ENCODE measurements around the gene MSH5.
A peak's percentile ranks its signal among the peaks of the same experiment; 100 is the strongest.

Gene MSH5

DNA sequence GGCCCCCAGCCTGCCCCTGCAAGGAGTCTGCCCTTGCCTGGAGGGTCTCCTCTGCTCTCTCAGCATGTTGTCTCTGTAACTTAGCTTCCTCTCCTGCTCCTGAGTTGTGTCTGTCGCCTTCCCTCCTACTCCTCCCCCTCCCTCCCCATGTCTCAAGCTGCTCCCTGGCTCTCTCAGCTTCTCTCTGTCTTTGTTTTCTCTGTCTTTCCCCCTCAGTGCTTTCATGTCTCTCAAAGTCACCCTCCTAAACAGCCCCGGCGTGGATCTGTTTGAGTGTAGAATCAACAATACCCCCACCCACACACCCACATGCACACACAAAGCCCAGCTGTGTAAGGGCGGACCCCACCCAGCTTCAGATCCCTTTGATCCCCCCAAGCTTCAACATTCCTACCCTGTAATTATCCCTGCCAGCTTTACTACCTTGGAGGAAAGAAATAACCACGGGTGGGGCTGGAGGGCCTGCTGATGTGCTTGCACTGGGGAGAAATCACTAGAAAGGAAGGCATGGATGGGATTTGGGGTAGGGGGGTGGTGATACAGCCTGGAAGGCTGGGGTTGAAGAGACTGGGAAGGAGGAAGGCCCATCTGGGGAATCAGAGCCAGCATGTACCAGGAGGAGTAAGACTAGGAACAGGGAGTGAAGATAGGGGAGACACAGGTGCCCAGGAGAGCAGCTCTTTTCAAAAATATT lies 25.7 kb upstream of the MSH5 start:
- no peak for DNase-seq

DNA sequence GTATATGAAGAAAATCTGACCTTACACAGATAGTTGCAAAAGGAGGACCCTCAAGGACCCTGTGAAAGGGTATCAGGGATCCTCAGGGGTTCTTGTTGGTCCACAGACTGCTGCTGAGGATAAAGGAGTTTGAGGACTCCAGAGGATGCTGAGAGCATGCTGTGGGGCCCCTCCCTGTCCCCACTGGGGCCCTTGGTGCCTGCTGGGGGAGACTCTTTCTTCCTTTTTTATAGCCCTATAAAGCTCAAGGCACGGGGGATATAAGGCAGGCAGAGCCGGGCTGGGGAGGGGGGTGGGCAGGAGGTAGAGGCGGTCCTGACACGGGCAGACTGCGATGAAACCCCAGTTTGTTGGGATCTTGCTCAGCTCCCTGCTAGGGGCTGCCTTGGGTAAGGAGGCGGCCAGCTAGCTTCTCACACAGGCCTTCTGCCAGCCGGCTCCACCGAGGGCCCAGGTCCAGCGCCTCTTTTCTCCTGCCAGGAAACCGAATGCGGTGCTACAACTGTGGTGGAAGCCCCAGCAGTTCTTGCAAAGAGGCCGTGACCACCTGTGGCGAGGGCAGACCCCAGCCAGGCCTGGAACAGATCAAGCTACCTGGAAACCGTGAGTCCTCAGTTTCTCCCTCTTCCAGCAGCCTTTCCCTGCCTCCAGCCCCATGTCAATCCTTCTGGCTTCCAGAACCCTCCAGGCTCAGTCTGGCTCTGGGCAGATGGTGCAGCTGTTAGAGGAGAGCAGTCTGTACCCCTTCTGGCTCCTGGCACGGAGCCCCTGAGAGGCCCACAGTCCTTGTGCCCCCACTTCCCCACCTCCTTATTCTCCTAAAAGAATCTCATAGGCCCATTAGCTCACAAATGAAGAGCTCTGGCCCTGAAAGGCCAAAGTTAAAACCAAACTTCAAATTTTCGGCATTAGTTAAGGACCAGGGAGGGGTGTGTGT lies 24.5 kb upstream of the MSH5 start, which contains the start of gene LY6G6D:
TSS of gene LY6G6D (plus strand) at position 327 of the 937 bp plus-strand sequence. CDS start at position 335, 8 bp downstream.
- DNase-seq: no peak

DNA sequence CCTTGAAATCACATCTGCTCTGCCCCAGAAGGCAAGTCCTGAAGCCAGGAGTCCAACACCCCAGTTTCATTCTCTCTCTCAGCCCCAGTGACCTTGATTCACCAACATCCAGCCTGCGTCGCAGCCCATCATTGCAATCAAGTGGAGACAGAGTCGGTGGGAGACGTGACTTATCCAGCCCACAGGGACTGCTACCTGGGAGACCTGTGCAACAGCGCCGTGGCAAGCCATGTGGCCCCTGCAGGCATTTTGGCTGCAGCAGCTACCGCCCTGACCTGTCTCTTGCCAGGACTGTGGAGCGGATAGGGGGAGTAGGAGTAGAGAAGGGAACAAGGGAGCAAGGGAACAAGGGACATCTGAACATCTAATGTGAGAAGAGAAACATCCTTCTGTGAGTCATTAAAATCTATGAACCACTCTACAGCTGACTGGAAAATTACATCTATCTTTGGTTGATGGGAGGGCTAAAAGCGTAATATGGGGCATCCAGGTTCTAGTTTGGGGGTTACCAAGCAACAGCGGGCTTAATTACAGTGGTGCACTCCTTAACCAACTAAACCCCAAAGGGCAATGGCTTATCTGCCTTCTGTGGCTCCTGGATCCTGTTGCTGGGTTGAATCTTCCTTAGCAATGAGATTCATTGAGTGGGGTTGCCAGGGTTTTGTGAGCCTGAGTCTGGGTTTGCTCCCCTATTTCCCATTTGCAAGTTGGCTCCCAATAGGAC lies 22.1 kb upstream of the MSH5 start:
- DNase-seq: no peak

DNA sequence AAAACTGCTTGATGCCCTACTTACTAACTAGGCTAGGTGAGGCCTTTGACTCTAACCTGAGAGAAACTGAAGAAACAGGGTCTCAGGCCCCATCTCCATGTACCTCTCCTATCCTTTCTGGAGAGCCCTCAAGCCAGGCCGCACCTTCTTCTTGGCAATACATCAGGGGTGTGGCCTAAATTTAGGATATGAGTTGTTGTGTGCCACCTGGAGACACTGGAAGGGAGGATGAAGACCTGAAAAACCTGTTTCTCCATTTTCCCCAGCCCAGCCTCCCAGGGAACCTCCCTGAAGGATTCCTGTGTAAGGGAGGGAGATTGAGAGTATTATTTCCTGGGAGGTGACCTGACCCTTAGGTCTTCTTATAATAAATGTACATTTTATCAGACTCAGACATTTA lies 21.5 kb upstream of the MSH5 start:
- DNase-seq: no peak

DNA sequence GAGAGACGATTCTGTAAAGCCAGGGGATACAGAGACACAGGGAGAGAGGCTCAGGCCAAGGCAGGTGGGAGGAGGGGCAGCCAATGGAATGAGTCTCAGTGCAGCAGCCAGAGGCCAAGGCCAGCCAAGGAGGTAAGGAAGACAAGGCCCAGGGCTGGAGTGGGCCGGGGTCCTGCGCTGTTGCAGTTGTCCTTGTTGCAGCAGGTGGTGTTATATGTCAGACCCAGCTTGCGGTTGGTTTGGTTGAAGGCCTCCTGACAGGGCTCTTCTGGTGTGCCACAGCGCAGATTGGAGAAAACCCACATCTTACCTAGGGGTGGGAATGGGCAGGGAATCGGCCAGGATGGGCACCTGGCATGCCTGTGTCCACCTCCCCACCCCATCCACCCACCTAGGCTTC lies 20.8 kb upstream of the MSH5 start:
- no peak for DNase-seq

DNA sequence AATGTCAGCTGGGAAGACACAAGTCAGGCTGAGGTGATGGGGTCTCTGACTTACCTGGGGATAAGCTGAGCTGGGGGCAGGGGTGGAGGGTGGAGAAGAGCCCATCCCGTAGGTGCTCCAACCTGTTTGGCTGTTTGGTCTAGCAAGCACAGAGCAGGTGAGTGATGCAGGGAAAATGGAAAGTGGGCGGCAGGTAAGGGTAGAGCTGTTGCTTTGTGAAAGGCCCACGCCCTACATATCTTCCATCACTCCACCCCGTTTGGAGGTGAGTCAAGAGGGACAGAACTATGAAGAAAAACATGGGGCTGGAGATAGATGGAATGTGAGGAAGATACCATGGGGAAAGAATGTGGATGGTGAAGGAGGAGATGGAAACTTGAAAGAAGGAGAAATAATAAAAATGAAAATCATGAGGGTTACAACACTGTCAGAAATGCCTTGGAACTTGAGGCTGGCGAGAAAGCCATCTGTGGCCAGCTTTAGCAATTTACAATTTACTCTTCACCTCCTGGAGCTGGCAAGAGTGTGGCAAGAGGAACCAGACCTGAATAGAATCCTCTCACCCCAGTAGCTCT lies 19.5 kb upstream of the MSH5 start:
- DNase-seq: no peak

DNA sequence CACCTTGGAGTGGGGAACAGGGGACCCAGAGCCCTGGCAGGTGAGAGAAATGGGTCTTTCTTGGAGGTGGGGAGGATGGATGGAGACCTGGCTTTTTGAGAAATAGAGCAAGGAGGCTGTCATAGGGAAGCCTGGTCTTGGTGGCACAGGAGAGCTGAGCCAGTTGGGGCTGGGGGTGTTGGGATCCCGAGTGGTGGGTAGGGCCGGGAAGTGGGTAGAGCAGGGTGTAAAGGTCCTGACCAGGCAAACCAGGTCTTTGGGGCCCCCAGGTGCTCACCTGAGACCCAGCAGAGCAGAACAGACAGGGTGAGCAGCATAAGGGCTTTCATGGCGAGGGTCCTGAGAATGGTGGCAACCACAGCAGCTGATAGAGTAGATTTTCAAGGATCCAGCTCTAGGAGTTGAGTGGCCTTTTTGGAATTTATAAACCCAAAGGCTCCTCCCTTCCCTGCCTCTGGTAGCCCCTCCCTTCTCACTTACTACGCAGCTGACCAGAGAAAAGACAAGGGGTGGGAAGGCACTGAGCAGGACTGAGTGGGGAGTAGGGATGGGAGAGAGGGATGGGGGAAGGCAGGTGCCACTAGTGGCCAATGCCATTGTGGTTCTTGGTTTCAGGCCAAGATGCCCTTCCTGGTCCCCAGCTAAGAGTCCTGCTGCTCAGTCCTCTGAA lies 18.3 kb upstream of the MSH5 start, which contains the start of gene LY6G6C:
TSS of gene LY6G6C (minus strand) at position 396 of the 670 bp plus-strand sequence. CDS start at position 329, 67 bp downstream.
- DNase-seq: no peak

DNA sequence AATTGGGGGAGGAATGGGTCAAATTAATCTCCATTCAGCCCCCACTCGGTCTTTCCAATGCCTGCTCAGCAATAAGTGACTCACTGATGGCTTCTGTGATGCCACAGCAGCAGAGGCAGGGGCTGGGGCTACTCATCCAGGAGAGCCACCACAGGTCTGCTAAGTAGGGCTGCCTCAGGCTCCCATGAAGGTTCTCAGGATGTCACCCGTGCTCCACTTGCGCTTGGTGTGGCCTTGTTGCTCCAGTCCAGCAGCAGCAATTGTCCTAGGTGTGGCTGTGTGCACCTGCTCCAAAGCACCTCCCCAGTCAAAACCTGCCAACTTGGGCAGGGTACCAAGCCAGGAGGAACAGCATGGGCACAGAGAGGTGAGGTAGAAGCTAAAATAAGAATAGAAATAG lies 17.6 kb upstream of the MSH5 start:
- DNase-seq: no peak

DNA sequence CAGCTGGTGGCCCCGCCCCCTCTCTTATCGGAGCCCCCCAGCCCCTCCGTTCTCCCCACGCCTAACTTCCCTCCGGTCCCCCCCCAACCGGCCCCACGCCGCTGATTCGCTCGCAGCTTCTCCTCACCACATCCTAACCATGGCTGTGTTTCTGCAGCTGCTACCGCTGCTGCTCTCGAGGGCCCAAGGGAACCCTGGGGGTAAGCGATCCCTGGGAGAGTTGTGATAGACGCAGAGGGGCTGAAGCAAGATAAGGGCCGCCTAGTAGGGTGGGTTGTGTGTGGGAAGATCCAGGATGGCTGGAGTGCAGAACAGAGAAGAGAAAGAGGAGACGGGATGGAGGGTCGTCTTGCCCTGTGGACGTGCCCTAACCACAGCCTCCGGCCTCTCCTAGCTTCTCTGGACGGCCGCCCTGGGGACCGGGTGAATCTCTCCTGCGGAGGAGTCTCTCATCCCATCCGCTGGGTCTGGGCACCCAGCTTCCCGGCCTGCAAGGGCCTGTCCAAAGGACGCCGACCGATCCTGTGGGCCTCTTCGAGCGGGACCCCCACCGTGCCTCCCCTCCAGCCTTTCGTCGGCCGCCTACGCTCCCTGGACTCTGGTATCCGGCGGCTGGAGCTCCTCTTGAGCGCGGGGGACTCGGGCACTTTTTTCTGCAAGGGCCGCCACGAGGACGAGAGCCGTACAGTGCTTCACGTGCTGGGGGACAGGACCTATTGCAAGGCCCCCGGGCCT lies 16.4 kb upstream of the MSH5 start, which contains the start of gene MPIG6B:
TSS of gene MPIG6B (plus strand) at position 129 of the 735 bp plus-strand sequence. CDS start at position 140, 11 bp downstream.
- DNase-seq: no peak

DNA sequence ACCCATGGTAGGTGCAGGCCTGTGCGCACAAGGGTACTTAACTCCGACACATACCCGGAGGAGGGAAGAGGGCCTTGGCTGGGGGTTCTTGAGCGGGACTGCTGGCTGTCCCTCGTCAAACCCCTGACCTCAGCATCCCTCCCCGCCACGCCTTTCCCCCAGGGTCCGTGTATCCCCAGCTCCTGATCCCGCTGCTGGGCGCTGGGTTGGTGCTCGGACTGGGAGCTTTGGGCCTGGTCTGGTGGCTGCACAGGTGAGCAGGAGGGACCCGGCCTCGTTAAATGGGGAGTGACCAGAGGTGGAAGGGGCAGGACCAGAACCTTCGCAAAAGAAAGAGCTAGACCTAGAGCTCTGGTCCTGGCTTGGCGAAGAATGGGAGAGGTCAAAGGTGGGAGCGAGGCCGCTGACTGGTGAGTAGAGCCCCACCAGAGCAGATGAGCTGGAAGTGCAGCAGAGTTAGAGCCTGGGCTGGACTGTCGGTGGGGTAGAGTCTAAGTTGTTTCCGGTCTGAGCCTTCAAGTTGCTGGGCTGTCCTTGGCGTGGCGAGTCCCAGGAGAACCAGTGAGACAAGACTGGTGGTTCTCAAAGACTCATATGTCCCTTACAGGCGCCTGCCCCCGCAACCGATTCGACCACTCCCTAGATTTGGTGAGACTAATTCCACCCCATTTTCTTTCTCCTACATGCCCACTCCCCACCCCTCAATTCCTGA lies 15.7 kb upstream of the MSH5 start:
- DNase-seq: no peak

DNA sequence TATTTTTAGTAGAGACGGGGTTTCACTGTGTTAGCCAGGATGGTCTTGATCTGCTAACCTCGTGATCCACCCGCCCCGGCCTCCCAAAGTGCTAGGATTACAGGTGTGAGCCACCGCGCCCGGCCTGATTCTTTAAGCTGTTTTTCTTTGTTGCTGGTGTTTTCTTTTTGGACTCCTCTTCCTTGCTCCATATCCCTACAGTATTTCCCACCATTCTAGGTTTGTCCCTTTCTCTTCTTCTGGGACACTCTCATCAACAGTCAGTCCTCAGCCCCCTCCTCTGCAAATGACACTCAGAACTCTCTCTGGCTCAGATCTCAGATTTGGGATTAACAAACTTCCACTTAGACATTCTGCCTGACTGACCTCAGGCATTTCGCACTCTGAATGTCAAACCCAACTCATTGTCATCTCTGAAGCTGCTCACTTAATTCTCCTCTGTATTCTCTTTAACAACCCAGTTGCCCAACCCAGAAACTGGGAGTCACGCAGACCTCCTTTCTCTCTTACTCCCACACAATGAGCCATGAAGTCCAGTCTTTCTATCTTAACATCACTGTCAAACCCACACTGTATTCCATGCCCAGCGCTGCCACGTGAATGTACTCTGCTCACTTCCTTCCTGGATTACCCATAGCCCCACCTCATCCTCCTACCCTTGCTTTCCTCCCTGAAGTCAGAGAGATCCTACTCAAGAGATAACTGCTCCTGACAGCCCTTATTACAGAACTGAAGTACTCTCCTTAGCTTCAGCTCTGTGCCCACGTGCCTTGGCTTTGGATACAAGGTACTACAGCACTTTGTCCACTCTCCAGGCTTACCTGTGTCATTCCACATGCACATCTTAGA lies 14.1 kb upstream of the MSH5 start:
- peak; percentile 95 for DNase-seq

DNA sequence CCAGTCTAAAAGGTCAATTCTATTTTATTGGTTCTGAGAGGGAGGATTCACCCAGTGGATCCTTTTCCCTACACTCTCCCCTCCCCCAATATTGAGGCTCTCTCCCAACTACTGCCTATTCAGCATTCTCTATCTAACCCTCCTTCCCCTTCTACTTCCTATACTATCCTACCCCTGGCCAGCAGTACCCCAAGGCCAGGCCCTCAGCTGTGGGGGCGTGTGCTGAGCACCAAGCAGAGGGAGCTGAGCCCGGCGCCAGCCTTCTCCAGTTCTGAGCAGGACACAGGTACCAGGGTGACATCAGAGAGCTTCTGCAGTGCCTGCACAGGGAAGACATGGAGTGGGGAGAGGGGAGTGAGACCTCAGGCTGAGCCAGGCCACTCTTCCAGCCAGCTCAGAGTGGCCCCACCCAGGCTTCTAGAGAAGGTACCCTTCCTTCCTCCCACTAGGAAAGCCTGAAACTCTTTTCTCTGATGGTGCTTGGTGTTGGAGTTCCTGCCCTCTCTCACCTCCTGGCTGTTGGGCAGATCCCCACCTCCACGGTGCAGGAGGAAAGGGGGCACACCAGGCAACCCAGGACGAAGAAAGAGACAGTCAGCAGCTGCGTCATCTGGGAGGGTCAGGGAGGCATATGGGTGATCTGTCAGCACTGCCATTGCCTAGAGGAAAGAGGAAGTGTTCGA lies 12.6 kb upstream of the MSH5 start:
- DNase-seq: peak; percentile 93

DNA sequence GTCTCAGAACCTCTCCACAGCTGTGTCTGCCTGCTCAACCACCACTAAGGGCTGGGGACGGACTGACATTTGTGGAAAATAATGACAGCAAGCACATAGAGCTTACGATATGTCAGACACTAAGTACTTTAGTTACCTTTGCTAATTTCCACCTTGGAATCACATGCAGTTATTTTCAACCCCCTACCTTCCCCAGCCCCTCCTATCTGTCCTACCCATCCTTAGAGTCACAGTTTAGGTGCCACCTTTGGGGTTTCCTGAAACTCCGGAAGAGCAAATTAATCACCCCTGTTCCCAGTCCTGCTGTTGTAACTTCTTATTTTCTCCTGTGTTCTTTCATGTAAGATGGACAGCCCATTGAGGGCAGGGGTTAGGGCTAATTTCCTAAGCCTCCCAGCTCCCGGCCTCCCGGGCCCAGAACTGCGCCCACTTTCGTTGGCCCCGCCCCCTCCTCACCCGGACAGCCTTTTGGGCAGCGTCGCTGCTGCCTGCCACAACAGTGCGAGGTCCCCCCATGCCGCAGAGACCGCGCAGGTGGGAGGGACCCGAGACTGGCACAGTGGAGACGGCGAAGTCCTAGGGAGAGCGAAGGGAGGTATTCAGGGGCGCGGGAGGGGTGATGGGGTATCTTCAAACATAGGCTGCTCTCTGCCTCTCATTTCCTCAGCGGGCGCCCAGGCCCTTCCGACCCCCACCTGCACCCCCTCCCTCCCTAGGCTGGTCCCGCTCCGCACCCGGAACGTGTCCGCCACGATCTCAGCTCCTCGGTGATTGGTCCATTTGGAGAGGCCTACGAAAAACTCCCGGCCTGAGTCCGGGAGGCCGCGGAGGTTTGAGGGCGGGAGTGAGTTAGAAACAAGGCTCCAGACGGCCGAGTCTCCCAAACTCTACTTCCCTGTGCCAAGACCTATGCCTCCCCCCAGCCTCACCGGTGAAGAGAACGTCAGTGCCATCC lies 11.8 kb upstream of the MSH5 start:
- DNase-seq: no peak

DNA sequence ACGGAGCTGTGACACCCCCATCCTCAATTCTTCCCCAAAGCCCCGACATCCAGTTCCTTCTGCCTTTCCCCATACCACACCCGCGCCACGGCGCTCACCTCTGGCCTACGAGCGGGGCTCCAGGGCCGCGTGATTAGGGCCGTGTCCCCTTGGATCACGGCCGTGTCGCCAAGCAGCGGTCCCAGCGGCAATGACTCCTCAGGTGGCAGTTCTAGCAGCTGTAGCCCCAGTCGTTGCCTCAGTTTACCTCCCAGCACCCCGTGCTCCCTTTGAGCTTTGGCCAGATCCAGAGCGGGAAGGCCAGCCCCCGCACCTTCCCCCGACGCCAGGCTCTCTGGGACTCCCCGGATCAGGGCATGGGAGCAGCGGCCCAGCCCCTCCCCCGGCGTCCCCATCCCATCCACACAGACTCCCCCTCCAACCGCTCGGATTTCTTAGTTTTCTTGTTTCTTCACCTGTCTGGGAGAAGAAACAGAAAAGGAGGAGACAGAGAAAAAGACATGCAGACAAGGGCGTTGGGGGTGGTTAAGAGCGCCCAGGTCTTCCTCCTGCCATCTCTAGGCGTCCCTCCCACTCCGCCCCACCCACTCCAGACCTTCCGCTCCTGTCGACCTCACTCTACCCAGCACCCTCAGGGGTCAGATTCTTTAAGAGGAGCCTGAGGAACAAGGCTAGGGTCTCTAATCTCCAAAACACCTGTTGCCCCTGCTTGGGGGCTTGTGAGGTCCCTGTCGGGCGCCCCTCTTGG lies 10.9 kb upstream of the MSH5 start, which contains the start of gene DDAH2:
TSS of gene DDAH2 (minus strand) at position 533 of the 748 bp plus-strand sequence. CDS start at position 395, 138 bp downstream.
- DNase-seq: no peak

DNA sequence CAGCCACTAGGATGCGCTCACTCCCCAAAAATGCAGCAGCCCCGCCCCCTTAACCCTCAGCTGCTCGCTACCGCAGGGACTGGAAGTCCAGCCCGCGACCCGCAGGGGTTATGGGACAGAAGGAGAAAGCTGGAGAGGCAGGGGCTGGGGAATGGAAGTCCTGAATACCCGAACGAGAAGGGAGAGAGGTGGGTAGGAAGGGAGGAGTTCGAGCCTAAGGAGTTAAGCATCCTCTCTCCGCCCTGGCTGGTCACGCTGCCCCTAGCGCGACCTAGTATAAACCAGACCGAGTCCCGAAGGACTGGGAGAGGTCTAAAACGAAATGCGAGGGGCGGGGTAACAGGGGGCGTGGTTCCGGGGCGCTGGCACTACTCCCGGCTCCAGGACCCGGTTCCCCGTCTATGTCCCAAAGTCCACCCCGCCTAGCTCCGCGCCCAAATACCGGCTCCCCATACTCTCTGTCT lies 10.3 kb upstream of the MSH5 start:
- DNase-seq: peak; percentile 91

DNA sequence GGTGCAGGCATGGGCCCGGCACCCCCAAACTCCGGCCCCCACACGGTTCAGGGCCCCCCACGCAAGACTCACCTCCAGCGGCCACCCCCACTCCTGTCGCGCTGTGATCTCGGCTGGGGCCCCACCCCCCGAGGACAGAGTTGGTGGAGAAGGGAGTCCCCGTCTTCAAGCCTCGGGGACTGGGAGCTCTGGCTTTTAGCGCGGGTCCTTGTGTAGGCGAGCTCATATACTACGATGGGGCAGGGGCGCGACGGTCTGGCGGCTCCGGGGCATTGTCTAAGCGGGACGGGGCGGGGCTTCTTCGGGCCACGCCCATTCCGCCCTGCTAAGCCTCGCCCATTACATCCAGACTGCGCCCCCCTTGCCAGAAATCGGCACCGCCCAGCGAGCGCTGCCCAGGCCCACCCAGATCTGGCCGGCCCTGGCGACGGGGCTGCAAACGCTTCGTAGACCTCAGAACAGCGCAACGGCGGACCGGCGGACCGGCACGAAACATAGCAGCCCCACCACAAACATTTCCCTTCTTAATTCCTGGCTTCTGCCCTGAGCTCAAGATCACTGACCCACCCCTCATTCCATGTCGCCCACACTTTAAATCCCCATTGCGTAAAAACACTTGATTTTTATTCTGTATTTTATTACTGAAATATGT lies 9.7 kb upstream of the MSH5 start:
- peak; percentile 85 for DNase-seq
